ENCODE results near the gene AACS.
"Not testable (repeated sequence)": the region's sequence is repeated elsewhere in the genome, so short reads cannot be mapped to it uniquely, and the experiment has no call there.

Gene AACS

GRCh38 chr12:125065021-125065918 lies at the start of gene AACS:
Gene AACS (plus strand): TSS chr12:125065435. CDS start chr12:125065585, 150 bp downstream.
- DNase-seq (ENCODE audit: low read depth, low spot score): no peak

GRCh38 chr12:125015680-125016310 lies 49.4 kb upstream of the AACS start:
- no peak for DNase-seq (ENCODE audit: low read depth, low spot score)

GRCh38 chr12:125017801-125018200 lies 47.4 kb upstream of the AACS start:
- DNase-seq (ENCODE audit: low read depth, low spot score): no peak

GRCh38 chr12:125018356-125018755 lies 46.9 kb upstream of the AACS start:
- no peak for DNase-seq (ENCODE audit: low read depth, low spot score)

GRCh38 chr12:125021096-125021495 lies 44.1 kb upstream of the AACS start:
- DNase-seq (ENCODE audit: low read depth, low spot score): no peak

- DNase-seq (ENCODE audit: low read depth, low spot score): no peak
These were observed 43.5 kb upstream of the AACS start for GRCh38 chr12:125021771-125022170.

- DNase-seq (ENCODE audit: low read depth, low spot score): no peak
These were observed 42.2 kb upstream of the AACS start for GRCh38 chr12:125023065-125023464.

- no peak for DNase-seq (ENCODE audit: low read depth, low spot score)
These were observed 40.2 kb upstream of the AACS start for GRCh38 chr12:125024949-125025563.

- no peak for DNase-seq (ENCODE audit: low read depth, low spot score)
These were observed 39.5 kb upstream of the AACS start for GRCh38 chr12:125025606-125026235.

- no peak for DNase-seq (ENCODE audit: low read depth, low spot score)
These were observed 37.1 kb upstream of the AACS start for GRCh38 chr12:125028106-125028505.

- DNase-seq (ENCODE audit: low read depth, low spot score): no peak
These were observed 35.4 kb upstream of the AACS start for GRCh38 chr12:125029761-125030358.

GRCh38 chr12:125031471-125031870 lies 33.8 kb upstream of the AACS start:
- not testable (repeated sequence) for DNase-seq (ENCODE audit: low read depth, low spot score)

GRCh38 chr12:125032466-125033152 lies 32.6 kb upstream of the AACS start:
- DNase-seq (ENCODE audit: low read depth, low spot score): no peak

- no peak for DNase-seq (ENCODE audit: low read depth, low spot score)
These were observed 31.9 kb upstream of the AACS start for GRCh38 chr12:125033288-125033687.

- DNase-seq (ENCODE audit: low read depth, low spot score): no peak
These were observed 26.1 kb upstream of the AACS start for GRCh38 chr12:125038976-125039625.

GRCh38 chr12:125049093-125049458 lies 16.2 kb upstream of the AACS start:
- peak; percentile 18 for DNase-seq (ENCODE audit: low read depth, low spot score)

- DNase-seq (ENCODE audit: low read depth, low spot score): no peak
These were observed 14.8 kb upstream of the AACS start for GRCh38 chr12:125050446-125050845.

- DNase-seq (ENCODE audit: low read depth, low spot score): no peak
These were observed 14.4 kb upstream of the AACS start for GRCh38 chr12:125050868-125051267.

- DNase-seq (ENCODE audit: low read depth, low spot score): peak; percentile 88
These were observed 11.4 kb upstream of the AACS start for GRCh38 chr12:125053821-125054220.

- DNase-seq (ENCODE audit: low read depth, low spot score): no peak
These were observed 9.6 kb upstream of the AACS start for GRCh38 chr12:125055591-125055990.

- no peak for DNase-seq (ENCODE audit: low read depth, low spot score)
These were observed 8.9 kb upstream of the AACS start for GRCh38 chr12:125056306-125056705.

All from brain pericyte (primary cell).